ENCODE results near the gene TRIM37.

DNA sequence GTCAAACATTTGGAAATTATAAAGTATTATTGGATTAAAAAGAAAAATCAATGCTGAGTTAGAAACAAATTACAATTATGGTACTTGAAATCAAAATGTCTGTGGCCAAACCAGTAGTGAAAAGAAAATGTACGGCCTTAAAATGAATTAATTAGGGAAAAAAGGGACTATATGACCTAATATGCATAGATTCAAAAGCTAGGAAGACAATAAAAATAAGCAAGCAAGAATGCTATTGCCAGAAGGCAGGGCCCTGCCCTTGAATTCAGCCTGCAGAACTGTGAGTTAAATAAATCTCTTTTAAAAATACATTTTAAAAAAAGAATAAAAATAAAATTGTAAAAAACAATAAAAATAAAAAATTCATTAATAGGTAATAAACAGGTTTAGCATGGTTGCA is 88.7 kb downstream of the TRIM37 start:
- TF ChIP-seq, protein P1, sequence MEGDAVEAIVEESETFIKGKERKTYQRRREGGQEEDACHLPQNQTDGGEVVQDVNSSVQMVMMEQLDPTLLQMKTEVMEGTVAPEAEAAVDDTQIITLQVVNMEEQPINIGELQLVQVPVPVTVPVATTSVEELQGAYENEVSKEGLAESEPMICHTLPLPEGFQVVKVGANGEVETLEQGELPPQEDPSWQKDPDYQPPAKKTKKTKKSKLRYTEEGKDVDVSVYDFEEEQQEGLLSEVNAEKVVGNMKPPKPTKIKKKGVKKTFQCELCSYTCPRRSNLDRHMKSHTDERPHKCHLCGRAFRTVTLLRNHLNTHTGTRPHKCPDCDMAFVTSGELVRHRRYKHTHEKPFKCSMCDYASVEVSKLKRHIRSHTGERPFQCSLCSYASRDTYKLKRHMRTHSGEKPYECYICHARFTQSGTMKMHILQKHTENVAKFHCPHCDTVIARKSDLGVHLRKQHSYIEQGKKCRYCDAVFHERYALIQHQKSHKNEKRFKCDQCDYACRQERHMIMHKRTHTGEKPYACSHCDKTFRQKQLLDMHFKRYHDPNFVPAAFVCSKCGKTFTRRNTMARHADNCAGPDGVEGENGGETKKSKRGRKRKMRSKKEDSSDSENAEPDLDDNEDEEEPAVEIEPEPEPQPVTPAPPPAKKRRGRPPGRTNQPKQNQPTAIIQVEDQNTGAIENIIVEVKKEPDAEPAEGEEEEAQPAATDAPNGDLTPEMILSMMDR (optimal IDR thresholded peaks at IDR 0.05 in 1 of 3, IDR thresholded peaks at IDR 0.05 in 1 of 3, conservative IDR thresholded peaks at IDR 0.05 in 1 of 3; ENCODE audit: extremely low read depth in 1 of 3, insufficient read depth in 2 of 3, low read length in 3 of 3): no peak
- TF ChIP-seq EZH2 (IDR thresholded peaks at IDR 0.05; ENCODE audit: low read length): no peak

All from keratinocyte (primary cell).